Sciatic nerve (tissue), 2 donors: ENCODE results near the gene SCTR. TPM values are rescaled to one million over a fixed set of nuclear protein-coding genes. Genes with fewer than 3 reads are reported as not detected.

ENCODE experiments used
- ATAC-seq: fragments of 200-7000 bp; cut with Tn5 transposase; one replicate; pipeline ENCODE4 v1.9.1; 2020; ENCODE audit warnings: mild to moderate bottlenecking, moderate library complexity
- DNase-seq: peaks from one replicate; pipeline ENCODE4 v3.0.0-alpha.2; 2020; ENCODE audit warnings: low spot score
- intact Hi-C: fragments of 100-400 bp; cut with DNase I; formaldehyde crosslinking; loops from one replicate; pipeline ENCODE4 v1.14.2; 2022
- total RNA-seq: library from RNA; stranded (reverse); fragmentation: NEBNext Ultra II Directional; extraction: Animal tissue kit (Norgen Biotek cat#: 25700); gene quantifications from one replicate; pipeline ENCODE4 v1.2.1, GENCODE V29; 2021
- donor health status: DM: no; HTN: no; CAD: no.
- donor health status: DM: no; HTN: no; CAD: no.

SCTR gene
- total RNA-seq, 1 donor from 2014 or later = not detected

DNA sequence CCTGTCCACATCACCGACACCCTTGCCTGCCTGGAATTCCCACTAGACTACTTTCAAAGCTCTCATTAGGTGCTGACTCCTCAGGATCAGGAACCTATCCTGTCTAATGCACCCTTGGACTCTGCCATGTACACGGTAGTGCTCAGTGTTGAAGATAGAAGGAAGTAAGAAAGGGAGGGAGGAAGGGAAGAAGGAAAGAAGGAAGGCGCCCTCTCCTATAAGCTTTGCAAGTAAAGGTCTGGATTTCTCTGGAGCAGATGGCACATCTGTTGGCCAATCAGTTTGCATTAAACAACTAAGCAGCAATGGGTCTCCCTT is 45.3 kb downstream of the SCTR start:
- DNase-seq (no peak), ATAC-seq (no peak)
- intact Hi-C loops = loop anchor here (5.0 to 10.0 kb wide), 2 partner anchors 72 to 604 kb away; no protein-coding TSS in a partner anchor

DNA sequence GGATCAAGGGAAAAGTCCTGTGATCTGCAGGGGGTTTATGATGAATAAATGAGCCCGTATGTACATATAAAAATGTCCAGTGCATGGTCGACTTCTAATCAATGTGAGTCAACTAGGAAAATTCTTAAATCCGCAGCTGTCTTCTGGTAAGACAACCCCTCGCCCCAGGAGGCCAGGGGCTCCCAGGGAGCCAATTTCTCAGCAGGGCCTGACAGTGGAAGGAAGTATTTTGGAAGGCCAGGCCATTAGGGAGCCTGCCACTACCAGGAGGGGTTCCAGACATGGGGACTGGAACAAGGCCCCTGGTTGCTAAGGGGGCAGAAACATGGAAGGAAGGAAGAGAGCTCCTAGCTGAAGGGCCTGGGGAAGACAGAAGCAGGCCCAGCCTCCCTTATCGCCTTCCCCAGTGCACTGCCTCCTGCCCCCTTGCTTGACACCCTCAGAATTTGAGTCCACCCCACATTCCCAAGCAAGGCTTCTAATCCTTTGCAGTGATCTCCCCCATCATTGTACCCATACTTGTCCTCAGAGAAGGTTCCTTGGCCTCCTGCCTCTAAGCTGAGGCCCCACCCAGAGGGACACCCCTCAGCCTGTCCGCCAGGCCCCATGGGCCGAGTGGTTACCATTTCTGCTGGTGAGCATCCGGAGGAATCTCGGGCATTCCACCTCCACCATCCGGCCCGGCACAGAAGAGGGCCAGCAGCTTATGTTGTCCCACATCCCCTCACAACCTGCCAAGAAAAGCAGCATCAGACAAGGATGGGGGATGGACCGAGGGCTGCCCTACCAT is 45.9 kb downstream of the SCTR start:
- DNase-seq (no peak), ATAC-seq (no peak)
- intact Hi-C loops = loop anchor here (5.0 to 10.0 kb wide), 2 partner anchors 71 to 604 kb away; no protein-coding TSS in a partner anchor

DNA sequence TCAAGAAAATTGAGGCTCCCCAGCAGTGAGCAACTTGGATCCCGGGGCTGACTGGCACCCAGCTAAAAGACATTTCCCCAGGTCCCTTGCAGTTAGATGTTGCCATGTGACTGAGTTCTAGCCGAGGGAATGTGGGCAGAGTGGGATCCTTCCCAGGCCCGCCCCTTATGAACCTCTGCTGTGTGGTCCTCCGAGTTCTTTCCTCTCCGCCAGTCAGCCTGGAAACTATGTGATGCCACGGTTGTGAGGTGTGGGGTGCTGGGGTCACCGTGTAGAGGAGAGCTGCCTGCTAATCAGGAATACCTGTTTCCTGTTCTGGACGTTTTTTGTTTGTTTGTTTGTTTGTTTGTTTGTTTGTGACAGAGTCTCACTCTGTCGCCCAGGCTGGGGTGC is 47.2 kb downstream of the SCTR start:
- ATAC-seq (no peak), DNase-seq (no peak)
- intact Hi-C loops = loop anchor here (5.0 to 10.0 kb wide), 2 partner anchors 70 to 602 kb away; no protein-coding TSS in a partner anchor

DNA sequence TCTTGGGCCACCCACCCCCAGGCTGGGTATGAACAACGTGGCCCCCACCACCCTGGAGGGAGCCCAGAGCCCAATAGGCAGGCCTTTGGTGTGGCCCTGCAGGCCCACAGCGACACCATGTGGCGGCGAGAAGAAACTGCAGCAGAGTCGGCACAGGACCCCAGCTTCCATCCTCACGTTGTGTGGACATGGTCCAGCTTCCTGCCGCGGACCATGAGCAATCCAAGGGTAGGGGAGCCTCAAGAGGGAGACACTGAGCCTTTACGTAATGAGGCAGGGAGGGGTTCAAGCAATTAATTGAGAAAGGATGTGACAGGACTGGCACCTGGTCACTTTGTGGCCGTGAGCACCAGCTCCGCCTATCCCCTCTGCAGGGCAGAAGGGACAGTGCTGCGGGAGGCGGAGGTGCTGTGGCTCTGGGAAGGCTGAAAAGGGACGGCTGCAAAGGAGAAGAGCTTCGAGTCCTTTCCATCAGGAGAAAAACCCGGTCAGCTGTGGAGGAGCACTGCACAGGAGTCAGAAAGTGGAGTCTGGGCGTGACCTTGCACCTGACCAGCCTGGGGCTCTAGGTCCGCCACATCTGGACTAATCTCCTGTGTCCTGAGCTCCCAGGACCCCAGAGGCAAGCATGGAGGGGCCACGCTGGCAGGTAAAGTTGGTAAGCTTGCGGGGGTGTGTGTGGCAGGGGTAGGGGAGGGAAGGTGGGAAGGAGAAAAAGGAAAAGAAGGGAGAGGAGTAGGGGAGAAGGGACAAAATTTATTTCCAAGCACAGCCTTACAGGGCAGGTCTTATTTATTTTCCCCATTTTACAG is 47.8 kb downstream of the SCTR start:
- ATAC-seq = peak; percentile 76
- no peak for DNase-seq
- intact Hi-C loops = loop anchor here (5.0 to 10.0 kb wide), 2 partner anchors 69 to 602 kb away; no protein-coding TSS in a partner anchor

DNA sequence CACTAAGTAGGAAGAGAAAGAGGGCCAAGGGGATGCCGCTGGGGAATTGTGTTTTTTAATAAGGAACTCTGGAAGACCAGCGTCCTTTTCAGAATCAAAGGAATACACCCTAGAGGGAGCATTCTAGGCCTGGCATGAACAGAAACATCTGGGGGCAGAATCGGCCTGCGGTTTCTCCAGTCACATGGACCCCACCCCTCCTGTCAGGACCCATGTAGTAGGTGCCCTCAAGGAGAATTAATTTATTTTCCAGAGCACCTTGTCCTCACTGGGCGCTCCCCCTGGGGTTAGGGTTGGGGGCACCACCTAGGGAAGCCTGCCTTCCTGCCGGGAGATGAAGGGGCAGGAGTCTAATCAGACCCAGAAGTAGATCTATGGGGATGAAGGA is 48.4 kb downstream of the SCTR start:
- ATAC-seq (peak; percentile 15), DNase-seq (no peak)
- intact Hi-C loops = loop anchor here (5.0 to 10.0 kb wide), 2 partner anchors 69 to 601 kb away; no protein-coding TSS in a partner anchor

DNA sequence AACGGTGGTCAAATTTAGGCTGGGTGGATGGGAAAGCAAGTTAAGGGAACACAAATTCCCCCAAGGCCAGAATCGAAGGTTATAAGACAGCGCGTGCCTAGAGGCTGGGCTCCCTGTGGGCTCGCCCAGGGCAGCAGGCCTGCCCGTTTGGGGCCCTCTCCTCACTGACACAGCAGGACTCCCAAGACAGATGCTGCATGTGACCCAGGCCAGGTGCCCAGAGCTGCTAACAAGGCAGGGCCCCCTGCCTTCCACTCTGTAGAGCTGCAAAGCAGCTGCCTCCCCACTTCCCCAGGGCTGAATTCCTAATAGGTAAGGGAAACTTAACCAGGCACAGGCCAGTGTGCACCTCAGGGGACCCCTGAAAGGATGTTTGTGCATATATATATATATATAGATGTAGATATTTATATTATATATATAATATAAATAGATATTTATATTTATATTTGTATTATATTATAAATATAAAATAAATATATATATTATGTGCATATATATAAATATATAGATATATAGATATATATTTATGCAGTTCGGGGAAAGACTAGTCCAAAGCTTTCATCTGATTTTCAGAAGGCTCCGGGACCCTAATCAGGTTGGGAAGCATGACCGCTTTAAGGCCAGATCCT is 48.9 kb downstream of the SCTR start:
- ATAC-seq = no peak
- no peak for DNase-seq
- intact Hi-C loops = loop anchor here (5.0 to 10.0 kb wide), 2 partner anchors 68 to 601 kb away; no protein-coding TSS in a partner anchor

DNA sequence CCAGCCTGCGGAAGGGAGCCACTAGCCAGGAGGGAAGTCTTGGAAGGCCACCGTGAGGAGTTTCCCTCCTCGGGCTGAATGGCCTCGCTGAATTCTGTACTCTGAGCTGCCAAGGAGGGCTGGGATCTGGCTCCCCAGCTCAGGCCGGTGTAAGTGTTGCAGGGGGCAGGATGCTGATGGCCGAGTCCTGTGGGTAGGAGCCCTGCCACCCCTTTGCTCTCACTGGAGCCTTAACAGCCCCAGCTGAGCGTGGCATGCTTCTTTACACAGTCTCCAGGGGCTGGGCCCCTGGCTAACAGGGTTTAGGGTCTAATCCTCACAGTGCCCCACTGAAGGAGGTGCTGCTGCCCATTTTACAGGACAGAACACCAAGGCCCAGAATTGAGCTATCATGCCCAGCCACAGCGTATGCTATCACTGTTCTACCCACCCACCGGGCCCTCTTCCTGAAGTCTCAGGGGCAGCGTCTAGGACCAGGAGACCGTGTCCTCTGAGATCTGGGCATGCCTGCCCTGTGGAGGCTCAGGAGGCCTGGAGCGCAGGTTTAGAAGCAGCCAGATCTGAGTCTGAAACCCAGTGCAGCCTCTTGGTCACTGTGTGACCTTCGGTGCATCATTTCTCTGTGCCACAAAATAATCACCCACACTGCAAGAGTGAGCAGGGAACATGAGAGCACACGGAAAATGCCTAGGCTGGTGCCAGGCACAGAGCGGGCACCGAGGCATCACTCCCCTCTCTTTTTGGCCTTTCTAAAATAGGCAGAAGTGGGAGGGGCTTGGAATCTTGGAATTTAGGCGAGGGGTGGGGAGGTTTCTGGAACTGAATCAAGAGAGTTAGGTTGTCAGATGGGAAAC is 49.7 kb downstream of the SCTR start:
- no peak for DNase-seq
- intact Hi-C loops = loop anchor here (5.0 to 10.0 kb wide), 2 partner anchors 67 to 600 kb away; no protein-coding TSS in a partner anchor
- peak; percentile 6 for ATAC-seq

DNA sequence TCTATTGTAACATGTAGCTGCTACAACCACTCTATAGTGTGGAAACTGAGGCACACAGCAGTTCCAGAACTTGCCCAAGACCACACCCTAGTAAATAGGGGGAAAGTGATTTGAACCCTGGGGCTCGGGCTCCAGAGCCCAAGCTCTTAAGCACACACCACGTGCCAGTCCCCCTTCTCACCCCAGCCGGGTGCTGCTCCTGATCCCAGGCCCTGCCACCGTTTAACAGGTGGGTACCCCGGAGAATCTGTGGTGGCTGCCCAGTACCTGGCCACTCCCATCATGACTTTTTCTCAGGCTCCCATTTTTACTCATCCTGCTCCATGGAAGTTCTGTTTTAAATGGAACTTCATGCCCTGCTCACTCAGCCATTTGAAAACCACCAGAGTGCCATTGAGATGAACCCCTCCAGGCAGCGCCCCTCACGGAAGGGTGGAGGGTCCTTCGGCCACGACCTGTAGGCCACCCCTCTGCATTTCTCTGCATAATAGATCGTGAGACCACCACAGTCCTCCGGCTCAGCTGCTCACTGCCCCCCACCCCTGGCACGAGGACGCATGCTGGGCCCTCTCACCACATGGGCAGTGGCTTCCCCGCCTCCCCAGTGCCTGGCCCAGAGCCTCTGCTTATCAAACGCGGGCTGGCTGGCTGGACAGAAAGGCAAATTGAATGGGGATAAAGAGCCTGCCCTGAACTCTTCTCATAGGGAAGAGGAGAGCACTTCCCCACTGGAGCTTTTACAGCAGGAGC is 50.5 kb downstream of the SCTR start:
- no peak for DNase-seq
- intact Hi-C loops = loop anchor here (10.0 kb wide), 1 partner anchor 599 kb away; no protein-coding TSS in a partner anchor
- ATAC-seq = no peak

DNA sequence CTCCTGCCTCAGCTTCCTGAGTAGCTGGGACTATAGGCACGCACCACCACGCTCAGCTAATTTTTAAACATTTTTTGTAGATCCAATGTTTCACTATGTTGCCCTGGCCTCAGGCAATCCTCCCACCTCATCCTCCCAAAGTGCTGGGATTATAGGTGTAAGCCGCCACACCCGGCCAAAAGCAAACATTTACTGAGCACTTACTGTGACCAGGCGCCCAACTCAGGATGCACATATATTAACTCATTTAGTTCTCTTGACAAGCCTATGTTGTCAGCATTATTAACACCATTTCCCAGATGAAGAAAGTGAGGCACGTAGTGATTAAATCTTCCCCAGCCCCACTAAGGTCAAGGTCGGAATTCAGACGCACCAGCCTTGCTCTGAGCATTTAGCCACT is 51.5 kb downstream of the SCTR start:
- intact Hi-C loops = loop anchor here (10.0 kb wide), 1 partner anchor 598 kb away; no protein-coding TSS in a partner anchor
- no peak for DNase-seq
- no peak for ATAC-seq

DNA sequence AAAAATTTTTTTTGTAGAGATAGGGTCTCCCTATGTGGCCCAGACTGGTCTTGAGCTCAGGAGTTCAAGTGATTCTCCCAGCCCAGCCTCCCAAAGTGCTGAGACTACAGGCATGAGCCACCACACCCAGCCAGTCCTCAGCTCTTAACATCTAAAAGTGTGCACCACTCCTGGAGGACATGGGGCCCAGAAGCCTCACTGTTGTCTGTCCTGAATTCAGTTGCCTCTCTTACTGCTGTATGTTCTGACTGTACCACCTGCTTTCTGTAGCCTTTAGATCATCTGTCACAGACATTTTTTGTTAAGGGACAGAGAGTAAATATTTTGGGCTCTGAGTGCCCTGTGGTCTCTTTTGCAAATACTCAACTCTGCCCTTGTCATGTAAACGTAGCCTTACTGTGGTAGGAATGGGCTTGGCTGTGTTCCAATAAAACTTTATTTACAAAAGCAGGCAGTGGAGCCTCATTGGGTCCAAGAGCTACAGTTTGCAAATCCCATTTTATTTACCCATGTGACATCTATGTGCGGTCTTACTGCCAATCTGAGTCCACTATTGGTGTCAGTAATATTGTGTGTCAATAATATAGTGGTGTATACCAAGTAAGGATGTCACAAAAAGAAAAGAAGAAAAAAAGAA is 54.5 kb downstream of the SCTR start:
- DNase-seq (no peak), ATAC-seq (no peak)
- intact Hi-C loops = loop anchor here (10.0 kb wide), 1 partner anchor 595 kb away; no protein-coding TSS in a partner anchor

DNA sequence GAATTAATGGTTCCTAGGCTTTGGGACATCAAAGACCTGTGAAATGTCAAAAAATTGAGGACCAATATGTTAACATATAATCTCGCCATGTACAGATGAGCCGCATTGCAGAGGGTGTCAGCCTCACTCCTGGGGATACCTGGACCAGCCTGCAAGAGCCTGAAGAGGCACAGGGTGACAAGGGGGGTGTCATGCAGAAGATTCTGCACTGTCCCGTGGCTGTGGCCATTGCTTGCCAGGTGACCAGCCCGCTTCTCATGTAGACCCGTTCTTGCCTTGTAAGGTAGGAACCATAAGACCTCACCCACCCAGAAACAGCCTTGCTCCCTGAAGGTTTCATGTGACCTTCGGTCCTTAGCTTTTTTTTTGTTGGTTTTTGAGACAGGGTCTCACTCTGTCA is 55.2 kb downstream of the SCTR start:
- DNase-seq = no peak
- no peak for ATAC-seq
- intact Hi-C loops = no loop called here

DNA sequence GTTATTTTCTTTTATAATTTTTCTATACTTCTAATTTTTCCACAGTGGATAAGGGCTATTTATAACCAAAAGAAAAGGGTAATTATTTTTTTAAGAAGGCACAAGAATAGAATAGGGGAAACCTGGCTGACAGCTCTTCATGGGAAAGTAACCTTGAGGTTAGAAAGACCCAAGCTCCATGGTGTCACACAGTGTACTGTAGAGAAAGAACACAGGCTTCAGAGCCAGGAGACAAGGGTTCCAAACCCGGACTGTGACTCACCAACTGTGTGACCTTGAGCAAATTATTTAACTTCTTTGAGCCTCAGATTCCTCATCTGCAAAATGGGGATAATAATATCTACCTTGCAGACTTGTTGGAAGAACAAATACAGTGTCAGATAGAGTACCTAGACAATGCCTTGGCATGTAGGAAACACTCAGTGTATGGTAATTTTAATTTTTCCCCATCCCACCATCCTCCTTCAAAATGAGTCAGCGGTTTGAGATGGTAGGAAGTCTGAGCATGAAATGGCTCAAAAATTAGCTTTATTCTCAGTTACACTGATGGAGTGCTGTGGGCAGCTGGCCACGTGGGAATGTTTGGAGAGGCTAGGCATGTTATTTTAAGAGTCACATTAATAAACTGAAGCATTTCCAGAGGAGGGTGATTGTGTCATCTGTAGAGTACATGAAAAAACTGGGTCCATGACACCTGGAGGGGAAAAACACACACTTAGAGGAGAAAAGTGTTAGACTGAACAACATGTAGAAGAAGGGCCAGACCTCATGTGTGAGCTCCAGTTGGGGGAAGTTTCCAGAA is 55.9 kb downstream of the SCTR start:
- ATAC-seq = no peak
- no peak for DNase-seq
- intact Hi-C loops = no loop called here

DNA sequence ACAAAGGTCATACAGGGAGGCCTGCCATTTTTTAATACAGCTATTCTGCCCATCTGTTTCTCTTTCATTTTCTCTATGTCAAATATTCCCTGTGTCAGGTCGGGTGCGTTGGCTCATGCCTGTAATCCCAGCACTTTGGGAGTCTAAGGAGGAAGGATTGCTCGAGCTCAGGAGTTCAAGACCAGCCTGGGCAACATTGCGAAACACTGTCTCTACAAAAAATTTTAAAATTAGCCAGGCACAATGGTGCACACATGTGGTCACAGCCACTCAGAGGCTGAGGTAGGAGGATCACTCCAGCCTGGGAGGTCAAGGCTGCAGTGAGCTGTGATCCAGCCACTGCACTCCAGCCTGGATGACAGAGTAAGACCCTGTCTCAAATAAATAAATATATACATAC is 57.9 kb downstream of the SCTR start:
- no peak for ATAC-seq
- intact Hi-C loops = no loop called here

DNA sequence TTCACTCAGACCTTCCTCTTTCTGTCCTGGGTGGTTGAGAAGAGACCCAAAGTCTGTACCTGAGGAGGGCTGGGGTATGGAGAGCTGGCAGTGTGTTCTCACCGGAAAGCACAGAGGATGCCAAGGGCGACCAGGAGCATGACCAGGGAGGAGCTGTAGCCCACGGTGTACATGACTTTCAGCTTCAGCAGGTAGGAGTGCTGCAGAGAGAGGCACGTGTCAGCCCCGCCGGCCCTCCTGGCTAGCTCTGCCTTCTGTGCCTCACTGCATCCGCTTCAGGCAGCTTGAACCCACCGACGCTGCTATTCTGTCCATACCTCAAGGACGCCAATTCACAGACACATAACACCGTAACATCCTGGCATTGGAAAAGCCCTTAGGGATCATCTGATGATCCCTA is 58.6 kb downstream of the SCTR start:
- no peak for DNase-seq
- no peak for ATAC-seq
- intact Hi-C loops = no loop called here

More for the DNA sequence above, 57.9 kb downstream of the SCTR start:
- DNase-seq = no peak

DNA sequence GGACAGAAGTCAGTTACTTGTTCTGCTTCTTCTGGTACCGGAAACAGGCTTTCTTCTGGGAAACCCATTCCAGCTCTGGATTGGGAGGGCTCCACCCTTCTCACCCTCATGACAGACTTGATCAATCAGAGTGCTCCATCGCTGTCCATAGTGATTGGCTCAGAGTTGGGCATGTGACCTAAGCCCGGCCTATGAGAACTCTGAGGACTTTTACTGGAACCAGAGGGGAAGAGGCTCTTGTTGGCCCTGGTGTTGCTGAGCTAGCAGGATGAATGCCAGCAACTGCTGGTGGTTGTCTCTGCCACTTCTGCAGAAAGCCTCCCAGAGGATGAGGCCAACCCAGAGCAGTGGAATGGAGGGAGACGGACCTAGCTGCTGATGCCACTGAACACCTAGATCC is 59.3 kb downstream of the SCTR start:
- ATAC-seq = peak; percentile 76

DNA sequence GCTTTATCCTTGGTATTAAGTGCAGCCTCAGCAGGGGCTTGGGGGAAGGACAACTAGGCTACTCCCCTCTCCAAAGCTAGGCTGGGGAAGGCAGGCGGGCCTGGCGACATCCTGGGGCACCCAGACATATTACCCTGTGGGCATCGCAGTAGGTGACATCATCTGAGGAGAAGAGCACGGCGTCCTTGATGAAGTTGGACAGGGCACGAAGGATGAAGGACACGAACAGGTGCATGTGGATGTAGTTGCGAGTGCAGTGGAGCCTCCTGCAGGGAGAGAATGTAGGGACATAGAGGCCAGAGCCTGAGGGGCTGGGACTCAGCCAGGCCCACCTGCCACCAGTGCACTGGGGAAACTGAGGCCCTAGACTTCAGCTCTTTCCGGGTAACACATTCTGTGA is 60.3 kb downstream of the SCTR start:
- DNase-seq = no peak
- no peak for ATAC-seq

More for the DNA sequence above, 59.3 kb downstream of the SCTR start:
- intact Hi-C loops = no loop called here
- DNase-seq = no peak

DNA sequence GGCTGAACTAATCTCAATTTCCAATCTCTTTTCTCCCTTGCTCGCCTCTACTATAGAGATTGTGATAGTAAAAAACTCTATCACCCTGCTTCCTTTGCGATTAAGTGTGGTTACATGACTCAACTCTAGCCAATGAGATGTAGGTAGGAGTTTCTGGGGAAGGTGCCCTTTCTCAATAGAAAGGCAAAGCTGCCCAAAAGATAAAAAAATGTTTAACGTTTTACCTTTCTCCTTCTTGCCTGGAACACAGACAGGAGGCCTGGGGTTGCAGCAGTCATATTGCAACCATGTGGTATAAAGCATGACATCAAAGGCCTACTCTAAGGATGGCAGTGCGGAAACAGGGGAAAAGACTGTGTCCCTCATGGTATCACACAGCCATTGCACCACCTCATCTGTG is 61.1 kb downstream of the SCTR start:
- no peak for ATAC-seq
- intact Hi-C loops = no loop called here
- no peak for DNase-seq

More for the DNA sequence above, 60.3 kb downstream of the SCTR start:
- intact Hi-C loops = no loop called here
